Measurements from ENCODE around the gene B3GNT2. TPM values are rescaled to one million over a fixed set of nuclear protein-coding genes. Genes with fewer than 3 reads are reported as not detected.

B3GNT2 gene
- total and polyA plus RNA-seq, 9 of the 15 experiments (the other 6 are each of a cell fraction or from before 2014, with no cell fraction given) = 6.0 to 38.9 (median 25.0) TPM

DNA sequence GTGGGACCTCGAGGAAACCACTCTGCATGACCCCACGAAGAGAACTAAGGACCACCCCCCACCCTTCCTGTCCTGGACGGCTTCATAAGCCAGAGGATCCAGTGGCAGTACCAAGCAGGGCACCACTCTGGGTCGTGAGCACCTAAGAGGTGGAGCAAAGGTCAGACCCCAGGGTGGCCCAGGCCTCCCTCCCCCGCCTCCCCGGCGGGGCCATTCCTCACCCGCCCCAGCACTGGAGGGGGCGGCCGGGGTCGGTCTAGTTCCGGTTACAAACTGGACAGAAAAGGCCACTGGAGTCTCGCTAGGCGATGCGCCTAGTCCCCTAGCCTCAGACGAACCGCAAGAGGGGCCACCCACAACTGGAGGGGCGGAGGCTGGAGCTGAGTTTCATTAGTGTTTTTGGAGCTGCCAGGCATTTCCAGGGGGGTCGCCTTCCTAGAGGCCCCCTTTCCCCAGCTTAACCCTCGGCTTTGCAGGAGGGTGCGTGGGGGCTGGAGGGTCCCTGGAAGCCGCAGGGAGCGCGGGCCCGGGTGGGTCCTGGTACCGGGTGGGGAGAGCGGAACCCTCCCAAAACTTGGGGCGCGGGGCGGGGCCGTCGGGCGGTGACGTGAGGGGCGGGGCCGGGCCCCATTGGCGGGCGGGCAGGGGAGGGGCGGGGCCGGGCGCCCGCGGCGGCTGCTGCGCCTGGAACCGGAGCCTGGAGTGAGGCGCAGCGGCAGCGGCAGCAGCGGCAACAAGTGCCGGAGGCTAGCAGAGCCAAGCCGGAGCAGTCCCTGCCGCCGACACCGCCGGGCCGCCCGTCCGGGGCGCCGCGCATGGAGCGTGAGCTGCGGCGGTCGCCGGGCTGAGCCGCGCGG lies at the start of gene B3GNT2 (continued):
- TF ChIP-seq RFX1 (IDR thresholded peaks at IDR 0.05) = no peak
- TF ChIP-seq EGR1 (conservative IDR thresholded peaks at IDR 0.05) = peak; percentile 72
- TF ChIP-seq ZNF830 (CRISPR knock-in tag; IDR thresholded peaks at IDR 0.05) = no peak
- TF ChIP-seq DPF2 (IDR thresholded peaks at IDR 0.05) = 0 out of 2 replicates have a peak, but pooled peaks have one; percentile 43
- TF ChIP-seq SIN3B (IDR thresholded peaks at IDR 0.05; ENCODE audit: low read depth) = peak; percentile 62
- TF ChIP-seq, protein P1, sequence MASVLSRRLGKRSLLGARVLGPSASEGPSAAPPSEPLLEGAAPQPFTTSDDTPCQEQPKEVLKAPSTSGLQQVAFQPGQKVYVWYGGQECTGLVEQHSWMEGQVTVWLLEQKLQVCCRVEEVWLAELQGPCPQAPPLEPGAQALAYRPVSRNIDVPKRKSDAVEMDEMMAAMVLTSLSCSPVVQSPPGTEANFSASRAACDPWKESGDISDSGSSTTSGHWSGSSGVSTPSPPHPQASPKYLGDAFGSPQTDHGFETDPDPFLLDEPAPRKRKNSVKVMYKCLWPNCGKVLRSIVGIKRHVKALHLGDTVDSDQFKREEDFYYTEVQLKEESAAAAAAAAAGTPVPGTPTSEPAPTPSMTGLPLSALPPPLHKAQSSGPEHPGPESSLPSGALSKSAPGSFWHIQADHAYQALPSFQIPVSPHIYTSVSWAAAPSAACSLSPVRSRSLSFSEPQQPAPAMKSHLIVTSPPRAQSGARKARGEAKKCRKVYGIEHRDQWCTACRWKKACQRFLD (CRISPR knock-in tag; IDR thresholded peaks at IDR 0.05) = peak; percentile 27; the same call in 1 of the 2 replicates
- TF ChIP-seq RB1 (IDR thresholded peaks at IDR 0.05; ENCODE audit: low read depth) = peak; percentile 81
- TF ChIP-seq SMARCA4 (IDR thresholded peaks at IDR 0.05) = peak; percentile 52
- TF ChIP-seq, protein P2, sequence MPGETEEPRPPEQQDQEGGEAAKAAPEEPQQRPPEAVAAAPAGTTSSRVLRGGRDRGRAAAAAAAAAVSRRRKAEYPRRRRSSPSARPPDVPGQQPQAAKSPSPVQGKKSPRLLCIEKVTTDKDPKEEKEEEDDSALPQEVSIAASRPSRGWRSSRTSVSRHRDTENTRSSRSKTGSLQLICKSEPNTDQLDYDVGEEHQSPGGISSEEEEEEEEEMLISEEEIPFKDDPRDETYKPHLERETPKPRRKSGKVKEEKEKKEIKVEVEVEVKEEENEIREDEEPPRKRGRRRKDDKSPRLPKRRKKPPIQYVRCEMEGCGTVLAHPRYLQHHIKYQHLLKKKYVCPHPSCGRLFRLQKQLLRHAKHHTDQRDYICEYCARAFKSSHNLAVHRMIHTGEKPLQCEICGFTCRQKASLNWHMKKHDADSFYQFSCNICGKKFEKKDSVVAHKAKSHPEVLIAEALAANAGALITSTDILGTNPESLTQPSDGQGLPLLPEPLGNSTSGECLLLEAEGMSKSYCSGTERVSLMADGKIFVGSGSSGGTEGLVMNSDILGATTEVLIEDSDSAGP (CRISPR knock-in tag; IDR thresholded peaks at IDR 0.05) = no peak
- peak; percentile 87 for TF ChIP-seq POLR2G (IDR thresholded peaks at IDR 0.05; ENCODE audit: low read depth, low read length)
- TF ChIP-seq ZNF717 (CRISPR knock-in tag; IDR thresholded peaks at IDR 0.05) = no peak
- no peak for TF ChIP-seq BCOR (IDR thresholded peaks at IDR 0.05)
- TF ChIP-seq HDAC2 (IDR thresholded peaks at IDR 0.05) = 0 out of 2 replicates have a peak, but pooled peaks have one; percentile 44
- no peak for TF ChIP-seq NCOA6 (IDR thresholded peaks at IDR 0.05)
- TF ChIP-seq TEAD1 (CRISPR knock-in tag; IDR thresholded peaks at IDR 0.05) = peak in 1 of 2 experiments; percentile 22; a peak in 1 of 4 replicates
- TF ChIP-seq RBM25 (IDR thresholded peaks at IDR 0.05; ENCODE audit: low read depth, low read length, severe bottlenecking) = peak; percentile 8
- peak; percentile 90 for TF ChIP-seq TAF1 (IDR thresholded peaks at IDR 0.05; ENCODE audit: control insufficient read depth, extremely low read depth, insufficient read depth, low read length, severe bottlenecking)
- TF ChIP-seq ZNF668 (CRISPR knock-in tag; IDR thresholded peaks at IDR 0.05) = no peak
- TF ChIP-seq JUN (IDR thresholded peaks at IDR 0.05; ENCODE audit: borderline replicate concordance, low read depth, low read length) = no peak
- no peak for TF ChIP-seq JUN (CRISPR knock-in tag; IDR thresholded peaks at IDR 0.05; ENCODE audit: borderline replicate concordance)
- TF ChIP-seq SAFB (IDR thresholded peaks at IDR 0.05; ENCODE audit: borderline replicate concordance, low read depth, low read length) = no peak
- no peak for TF ChIP-seq ZNF696 (CRISPR knock-in tag; conservative IDR thresholded peaks at IDR 0.05)
- TF ChIP-seq POLR2AphosphoS5 (IDR thresholded peaks at IDR 0.05; ENCODE audit: control insufficient read depth, insufficient read depth, low read depth, low read length) = peak; percentile 61; the same call in 1 of the 2 replicates
- TF ChIP-seq, protein P3, sequence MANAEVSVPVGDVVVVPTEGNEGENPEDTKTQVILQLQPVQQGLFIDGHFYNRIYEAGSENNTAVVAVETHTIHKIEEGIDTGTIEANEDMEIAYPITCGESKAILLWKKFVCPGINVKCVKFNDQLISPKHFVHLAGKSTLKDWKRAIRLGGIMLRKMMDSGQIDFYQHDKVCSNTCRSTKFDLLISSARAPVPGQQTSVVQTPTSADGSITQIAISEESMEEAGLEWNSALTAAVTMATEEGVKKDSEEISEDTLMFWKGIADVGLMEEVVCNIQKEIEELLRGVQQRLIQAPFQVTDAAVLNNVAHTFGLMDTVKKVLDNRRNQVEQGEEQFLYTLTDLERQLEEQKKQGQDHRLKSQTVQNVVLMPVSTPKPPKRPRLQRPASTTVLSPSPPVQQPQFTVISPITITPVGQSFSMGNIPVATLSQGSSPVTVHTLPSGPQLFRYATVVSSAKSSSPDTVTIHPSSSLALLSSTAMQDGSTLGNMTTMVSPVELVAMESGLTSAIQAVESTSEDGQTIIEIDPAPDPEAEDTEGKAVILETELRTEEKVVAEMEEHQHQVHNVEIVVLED (CRISPR knock-in tag; IDR thresholded peaks at IDR 0.05) = no peak
- TF ChIP-seq PURB (CRISPR knock-in tag; IDR thresholded peaks at IDR 0.05; ENCODE audit: low read depth) = 0 out of 2 replicates have a peak, but pooled peaks have one; percentile 33
- peak in 1 of 2 experiments; percentile 5; a peak in 2 of 4 replicates for TF ChIP-seq NRF1 (conservative IDR thresholded peaks at IDR 0.05 in 1 of 2, IDR thresholded peaks at IDR 0.05 in 1 of 2)

All from K562 (cell line).